ENCODE measurements around the gene SYT7. TPM values are rescaled to one million over a fixed set of nuclear protein-coding genes. Genes with fewer than 3 reads are reported as not detected.

The SYT7 gene
- total and polyA plus RNA-seq, 10 of the 15 experiments (the other 5 are each of a cell fraction or from before 2014, with no cell fraction given), result not detected

DNA sequence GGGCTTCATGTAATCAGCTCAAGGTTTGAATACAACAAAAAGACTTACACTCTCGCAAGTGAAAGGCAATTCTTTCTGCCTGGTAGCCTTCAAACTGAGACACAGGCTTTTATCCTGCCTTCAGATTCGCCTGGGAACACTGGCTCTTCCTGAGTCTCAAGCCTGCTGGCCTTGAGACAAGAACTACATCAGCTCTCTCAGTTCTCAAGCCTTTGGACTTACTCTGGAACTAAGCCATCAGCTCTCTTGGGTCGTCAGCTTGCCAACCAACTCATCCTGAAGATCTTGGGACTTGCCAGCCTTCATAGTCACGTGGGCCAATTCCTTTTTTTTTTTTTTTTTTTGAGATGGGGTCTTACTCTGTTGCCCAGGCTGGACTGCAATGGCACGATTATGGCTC lies 108.0 kb downstream of the SYT7 start:
- Histone ChIP-seq H3K36me3 (ENCODE audit: control insufficient read depth in 2 of 2, insufficient read depth in 2 of 2, low read length in 1 of 2) (no peaks in the 10 kb centered on the region; a peak in 1 of 4 replicates), H3K9ac (ENCODE audit: control insufficient read depth, insufficient read depth, low read length) (no peak overlapping the region), H3K27me3 (replicated peaks in 1 of 2; ENCODE audit: control insufficient read depth in 2 of 2, insufficient read depth in 2 of 2, low read length in 1 of 2) (no peaks in the 10 kb centered on the region), H3K79me2 (ENCODE audit: control insufficient read depth, insufficient read depth, low read length) (no peaks in the 10 kb centered on the region), H3K4me3 (no peak overlapping the region), H3K27ac (ENCODE audit: control insufficient read depth, insufficient read depth) (no peak overlapping the region), H3K4me2 (ENCODE audit: control insufficient read depth, insufficient read depth) (no peak overlapping the region), H4K20me1 (ENCODE audit: control insufficient read depth, insufficient read depth) (peaks cover 1% of the 10 kb centered on the region; the same call in 1 of the 2 replicates), H3K4me1 (ENCODE audit: control insufficient read depth, insufficient read depth, low read length) (no peaks in the 10 kb centered on the region), H2AFZ (ENCODE audit: control insufficient read depth, low read depth, low read length) (no peak overlapping the region), H3K9me3 (replicated peaks; ENCODE audit: control insufficient read depth, insufficient read depth, low read length) (no peaks in the 10 kb centered on the region)
- ChIA-PET RAD21 (ENCODE audit: unreplicated experiment) (interaction anchor here (0.7 kb wide), 1 partner anchor 26 kb away, joined by 4 read pairs; no protein-coding TSS in a partner anchor), POLR2A (interaction anchor here (0.6 kb wide), 1 partner anchor 340 kb away, joined by 3 read pairs; no protein-coding TSS in a partner anchor), SMC1A (ENCODE audit: uncharacterized antibody, unreplicated experiment) (no interaction called here), CTCF (interaction anchor here (0.6 to 1.9 kb wide), 4 partner anchors 9 to 195 kb away, joined by 3 to 7 read pairs (median 4); no protein-coding TSS in a partner anchor)
- WGBS (ENCODE audit: insufficient coverage, insufficient replicate concordance, low lambda C conversion rate, missing lambda C conversion rate), result 82% methylated on average over 5 of the region's 5 CpGs
- no peak for DNase-seq (ENCODE audit: low read depth, low spot score)
- intact Hi-C loops (cut with micrococcal nuclease; ENCODE audit: unreplicated experiment), result loop anchor here (10.0 kb wide), 1 partner anchor 262 kb away; no protein-coding TSS in a partner anchor
- no TSS peak for BruUV-seq (replicated peaks)
- TF ChIP-seq RFX5 (IDR thresholded peaks at IDR 0.05; ENCODE audit: low read depth, low read length), result no peak
- no peak for TF ChIP-seq HDAC2 (IDR thresholded peaks at IDR 0.05)
- TF ChIP-seq TCF12 (IDR thresholded peaks at IDR 0.05; ENCODE audit: low read depth, low read length), result no peak
- TF ChIP-seq SPI1 (IDR thresholded peaks at IDR 0.05; ENCODE audit: borderline replicate concordance, insufficient read depth, low read depth, low read length), result no peak
- no peak for TF ChIP-seq POLR2A (IDR thresholded peaks at IDR 0.05; ENCODE audit: low read depth, low read length)
- no peak for TF ChIP-seq MYB (IDR thresholded peaks at IDR 0.05; ENCODE audit: borderline replicate concordance, low read depth, low read length)
- no peak for TF ChIP-seq KLF5 (IDR thresholded peaks at IDR 0.05; ENCODE audit: partially characterized antibody)
- TF ChIP-seq IRF3 (IDR thresholded peaks at IDR 0.05), result no peak
- TF ChIP-seq CBX5 (IDR thresholded peaks at IDR 0.05; ENCODE audit: low read depth), result no peak
- TF ChIP-seq PAX5 (IDR thresholded peaks at IDR 0.05; ENCODE audit: borderline replicate concordance, low read depth, low read length), result no peak
- FAIRE-seq, result no peak
- ATAC-seq, result no peak
- in situ Hi-C loops (cut with MboI), result no loop called here

All from GM12878 (cell line).